Medulla oblongata (tissue), 1 donor: ENCODE results near the gene ZNF709.
"Not testable (repeated sequence)": the region's sequence is repeated elsewhere in the genome, so short reads cannot be mapped to it uniquely, and the experiment has no call there.

ENCODE experiments used
- DNase-seq: peaks from one replicate; pipeline ENCODE4 v3.0.0-alpha.2; 2015; ENCODE audit errors: extremely low spot score

Gene ZNF709

GRCh38 chr19:12484371-12485051 is at the start of gene ZNF709:
Gene ZNF709 (minus strand): TSS chr19:12484816. CDS start chr19:12484657, 159 bp downstream.
- peak; percentile 97 for DNase-seq

- DNase-seq: no peak
These were observed 42.6 kb upstream of the ZNF709 start for GRCh38 chr19:12527034-12527836.

- DNase-seq: no peak
These were observed 41.9 kb upstream of the ZNF709 start for GRCh38 chr19:12526542-12526941.

- DNase-seq: no peak
These were observed 37.4 kb upstream of the ZNF709 start for GRCh38 chr19:12521996-12522395.

- peak; percentile 65 for DNase-seq
These were observed 29.0 kb upstream of the ZNF709 start for GRCh38 chr19:12513531-12514061.

GRCh38 chr19:12497032-12497431 is 12.4 kb upstream of the ZNF709 start:
- DNase-seq: no peak

GRCh38 chr19:12496480-12496879 is 11.9 kb upstream of the ZNF709 start:
- DNase-seq: no peak

GRCh38 chr19:12495002-12495802 is 10.6 kb upstream of the ZNF709 start:
- DNase-seq: peak; percentile 97

- no peak for DNase-seq
These were observed 9.7 kb upstream of the ZNF709 start for GRCh38 chr19:12494260-12494860.

GRCh38 chr19:12486265-12486783 is 1.7 kb upstream of the ZNF709 start:
- DNase-seq: not testable (repeated sequence)

GRCh38 chr19:12485571-12485970 is 955 bp upstream of the ZNF709 start:
- DNase-seq: no peak

GRCh38 chr19:12485052-12485416 is 418 bp upstream of the ZNF709 start:
- DNase-seq: no peak

GRCh38 chr19:12484011-12484370 is 625 bp downstream of the ZNF709 start:
- DNase-seq: no peak

- no peak for DNase-seq
These were observed 2.1 kb downstream of the ZNF709 start for GRCh38 chr19:12482509-12482886.

GRCh38 chr19:12481781-12482508 is 2.7 kb downstream of the ZNF709 start:
- DNase-seq: no peak

- no peak for DNase-seq
These were observed 6.2 kb downstream of the ZNF709 start for GRCh38 chr19:12478234-12478941.

GRCh38 chr19:12467651-12468050 is 17.0 kb downstream of the ZNF709 start:
- DNase-seq: not testable (repeated sequence)

GRCh38 chr19:12465211-12465610 is 19.4 kb downstream of the ZNF709 start:
- DNase-seq: no peak

- no peak for DNase-seq
These were observed 19.8 kb downstream of the ZNF709 start for GRCh38 chr19:12464769-12465168.

- DNase-seq: not testable (repeated sequence)
These were observed 20.5 kb downstream of the ZNF709 start for GRCh38 chr19:12464139-12464538.
